Measurements from ENCODE around the gene TNFRSF18. TPM values are rescaled to one million over a fixed set of nuclear protein-coding genes. Genes with fewer than 3 reads are reported as not detected.
"Not testable (repeated sequence)": the region's sequence is repeated elsewhere in the genome, so short reads cannot be mapped to it uniquely, and the experiment has no call there.

The TNFRSF18 gene
- total RNA-seq, 4 donors from 2014 or later: 24.4 to 62.1 (median 33.5) TPM

- H3K4me3 ChIP-seq: no peak overlapping the region
- H3K27ac ChIP-seq: no peak overlapping the region
- peaks cover 3% of the 10 kb centered on the region for H3K9me3 ChIP-seq
- H3K4me1 ChIP-seq: peaks cover 14% of the 10 kb centered on the region
- H3K27me3 ChIP-seq: peaks cover 6% of the 10 kb centered on the region
- TF ChIP-seq EP300 (IDR thresholded peaks at IDR 0.05) (no peak), POLR2A (IDR thresholded peaks at IDR 0.05) (no peak), POLR2AphosphoS5 (IDR thresholded peaks at IDR 0.05) (no peak), CTCF (IDR thresholded peaks at IDR 0.05) (no peak)
- peak in 1 of 2 donors; percentile 51 for DNase-seq (ENCODE audit: low spot score in 2 of 2)
- H3K36me3 ChIP-seq: no peaks in the 10 kb centered on the region
- 86% methylated on average over 8 of the region's 13 CpGs for WGBS
These were observed 9.8 kb downstream of the TNFRSF18 start for GRCh38 chr1:1196431-1197187.

- not testable (repeated sequence) for H3K36me3 ChIP-seq; H3K27me3 ChIP-seq; H3K4me1 ChIP-seq; H3K4me3 ChIP-seq; DNase-seq (ENCODE audit: low spot score in 2 of 2); H3K9me3 ChIP-seq; H3K27ac ChIP-seq
- WGBS: 97% methylated on average over 6 of the region's 6 CpGs
These were observed 10.7 kb downstream of the TNFRSF18 start for GRCh38 chr1:1195726-1196125.

GRCh38 chr1:1194723-1195122 lies 11.7 kb downstream of the TNFRSF18 start:
- Histone ChIP-seq H3K4me3 (no peak overlapping the region), H3K4me1 (no peaks in the 10 kb centered on the region), H3K27ac (no peak overlapping the region), H3K27me3 (no peaks in the 10 kb centered on the region), H3K36me3 (no peaks in the 10 kb centered on the region), H3K9me3 (peaks cover 3% of the 10 kb centered on the region)
- TF ChIP-seq POLR2A (IDR thresholded peaks at IDR 0.05) (no peak), CTCF (IDR thresholded peaks at IDR 0.05) (no peak), POLR2AphosphoS5 (IDR thresholded peaks at IDR 0.05) (no peak), EP300 (IDR thresholded peaks at IDR 0.05) (no peak)
- WGBS: 60% methylated on average over 3 of the region's 3 CpGs
- DNase-seq (ENCODE audit: low spot score in 2 of 2): no peak

GRCh38 chr1:1191734-1192133 lies 14.7 kb downstream of the TNFRSF18 start:
- H3K4me3 ChIP-seq: no peak overlapping the region
- no peaks in the 10 kb centered on the region for H3K27me3 ChIP-seq
- no peak overlapping the region for H3K27ac ChIP-seq
- TF ChIP-seq POLR2A (IDR thresholded peaks at IDR 0.05): no peak
- TF ChIP-seq EP300 (IDR thresholded peaks at IDR 0.05): no peak
- no peak for TF ChIP-seq POLR2AphosphoS5 (IDR thresholded peaks at IDR 0.05)
- no peak for TF ChIP-seq CTCF (IDR thresholded peaks at IDR 0.05)
- peaks cover 3% of the 10 kb centered on the region for H3K9me3 ChIP-seq
- 71% methylated on average over 11 of the region's 11 CpGs for WGBS
- no peaks in the 10 kb centered on the region for H3K36me3 ChIP-seq
- no peaks in the 10 kb centered on the region for H3K4me1 ChIP-seq
- no peak for DNase-seq (ENCODE audit: low spot score in 2 of 2)

GRCh38 chr1:1189111-1189510 lies 17.3 kb downstream of the TNFRSF18 start:
- Histone ChIP-seq H3K27me3 (no peaks in the 10 kb centered on the region), H3K27ac (no peak overlapping the region), H3K36me3 (no peaks in the 10 kb centered on the region), H3K9me3 (peaks cover 3% of the 10 kb centered on the region), H3K4me3 (no peak overlapping the region), H3K4me1 (no peaks in the 10 kb centered on the region)
- TF ChIP-seq CTCF (IDR thresholded peaks at IDR 0.05) (no peak), EP300 (IDR thresholded peaks at IDR 0.05) (no peak), POLR2A (IDR thresholded peaks at IDR 0.05) (no peak), POLR2AphosphoS5 (IDR thresholded peaks at IDR 0.05) (no peak)
- WGBS: 75% methylated on average over 5 of the region's 5 CpGs
- no peak for DNase-seq (ENCODE audit: low spot score in 2 of 2)

- Histone ChIP-seq H3K4me1 (no peaks in the 10 kb centered on the region), H3K9me3 (no peaks in the 10 kb centered on the region), H3K36me3 (no peaks in the 10 kb centered on the region), H3K27ac (no peak overlapping the region), H3K27me3 (no peaks in the 10 kb centered on the region), H3K4me3 (no peak overlapping the region)
- DNase-seq (ENCODE audit: low spot score in 2 of 2): no peak
- TF ChIP-seq EP300 (IDR thresholded peaks at IDR 0.05) (no peak), POLR2AphosphoS5 (IDR thresholded peaks at IDR 0.05) (no peak), POLR2A (IDR thresholded peaks at IDR 0.05) (no peak), CTCF (IDR thresholded peaks at IDR 0.05) (no peak)
These were observed 18.5 kb downstream of the TNFRSF18 start for GRCh38 chr1:1187938-1188337.
